Endodermal cell (in vitro differentiated cells): ENCODE measurements around the gene SEMA5B. TPM values are rescaled to one million over a fixed set of nuclear protein-coding genes. Genes with fewer than 3 reads are reported as not detected.
A peak's percentile ranks its signal among the peaks of the same experiment; 100 is the strongest.

Experiments
- DNase-seq: peaks from one replicate; pipeline ENCODE4 v3.0.0-alpha.2; 2017
- H3K27ac ChIP-seq: 2 replicates; pipeline ENCODE4 v1.5.1; 2013; ENCODE audit warnings: mild to moderate bottlenecking, low read depth, low read length, moderate library complexity
- H3K27me3 ChIP-seq: 2 replicates; pipeline ENCODE4 v1.6.1; 2013; ENCODE audit warnings: mild to moderate bottlenecking, low read length, moderate library complexity; ENCODE audit not compliant: insufficient read depth, control insufficient read depth, poor library complexity, severe bottlenecking
- H3K36me3 ChIP-seq: 2 replicates; pipeline ENCODE4 v1.7.0; 2013; ENCODE audit warnings: mild to moderate bottlenecking, low read length, moderate library complexity; ENCODE audit not compliant: control insufficient read depth, insufficient read depth
- H3K4me1 ChIP-seq: one replicate; pipeline ENCODE4 v1.7.0; 2013; ENCODE audit warnings: low read length; ENCODE audit not compliant: control insufficient read depth, insufficient read depth
- H3K4me3 ChIP-seq: 2 replicates; pipeline ENCODE4 v1.5.1; 2013; ENCODE audit warnings: mild to moderate bottlenecking, low read length, moderate library complexity
- H3K9ac ChIP-seq: 2 replicates; pipeline ENCODE4 v1.6.1; 2013; ENCODE audit warnings: mild to moderate bottlenecking, low read length, moderate library complexity; ENCODE audit not compliant: poor library complexity, severe bottlenecking; ENCODE audit errors: extremely low read depth
- H3K9me3 ChIP-seq: 2 replicates; pipeline ENCODE4 v1.6.1; 2013; ENCODE audit warnings: mild to moderate bottlenecking, low read length, moderate library complexity; ENCODE audit not compliant: control insufficient read depth
- H3K27ac Mint-ChIP-seq: 2 replicates; pipeline ENCODE4 v1.8.0; 2020; ENCODE audit warnings: mixed read lengths
- H3K27me3 Mint-ChIP-seq: 2 replicates; pipeline ENCODE4 v1.8.0; 2021; ENCODE audit warnings: mild to moderate bottlenecking, mixed read lengths; ENCODE audit not compliant: insufficient read depth
- H3K36me3 Mint-ChIP-seq: 2 replicates; pipeline ENCODE4 v1.8.0; 2020; ENCODE audit warnings: low read depth, mixed read lengths
- H3K4me1 Mint-ChIP-seq: 2 replicates; pipeline ENCODE4 v1.8.0; 2020; ENCODE audit warnings: mixed read lengths
- H3K4me3 Mint-ChIP-seq: 2 replicates; pipeline ENCODE4 v1.8.0; 2020; ENCODE audit warnings: mild to moderate bottlenecking, moderate library complexity, mixed read lengths
- H3K9me3 Mint-ChIP-seq: 2 replicates; pipeline ENCODE4 v1.8.0; 2020; ENCODE audit warnings: mild to moderate bottlenecking, mixed read lengths
- whole genome bisulfite sequencing, 2 experiments: methylation state at CpG; one replicate each; pipeline versions ENCODE4 v1.1.5 to v1.1.7; 2013; ENCODE audit warnings: missing lambda C conversion rate in 2 of 2, mixed read lengths in 1 of 2; ENCODE audit not compliant: insufficient coverage in 1 of 2, insufficient read length in 1 of 2; 5-methylcytosine and 5-hydroxymethylcytosine counted together
- total RNA-seq, 2 donors: library from RNA; stranded (reverse); fragmentation: NEBNext Ultra II Directional in 1 of 2; extraction: Animal tissue kit (Norgen Biotek cat#: 25700) in 1 of 2; gene quantifications; 2 replicates in 1 of 2; 3 replicates in 1 of 2; pipeline ENCODE4 v1.2.1, GENCODE V29; 2021
- TF ChIP-seq, protein P1 (sequence below): fragments of 200-600 bp; sonication (generic); conservative IDR thresholded peaks from 2 replicates; pipeline ENCODE4 v1.5.0; 2021; ENCODE audit warnings: antibody characterized with exemption, mild to moderate bottlenecking

SEMA5B gene
- total RNA-seq, 2 donors from 2014 or later: 37.3 to 45.8 TPM

DNA sequence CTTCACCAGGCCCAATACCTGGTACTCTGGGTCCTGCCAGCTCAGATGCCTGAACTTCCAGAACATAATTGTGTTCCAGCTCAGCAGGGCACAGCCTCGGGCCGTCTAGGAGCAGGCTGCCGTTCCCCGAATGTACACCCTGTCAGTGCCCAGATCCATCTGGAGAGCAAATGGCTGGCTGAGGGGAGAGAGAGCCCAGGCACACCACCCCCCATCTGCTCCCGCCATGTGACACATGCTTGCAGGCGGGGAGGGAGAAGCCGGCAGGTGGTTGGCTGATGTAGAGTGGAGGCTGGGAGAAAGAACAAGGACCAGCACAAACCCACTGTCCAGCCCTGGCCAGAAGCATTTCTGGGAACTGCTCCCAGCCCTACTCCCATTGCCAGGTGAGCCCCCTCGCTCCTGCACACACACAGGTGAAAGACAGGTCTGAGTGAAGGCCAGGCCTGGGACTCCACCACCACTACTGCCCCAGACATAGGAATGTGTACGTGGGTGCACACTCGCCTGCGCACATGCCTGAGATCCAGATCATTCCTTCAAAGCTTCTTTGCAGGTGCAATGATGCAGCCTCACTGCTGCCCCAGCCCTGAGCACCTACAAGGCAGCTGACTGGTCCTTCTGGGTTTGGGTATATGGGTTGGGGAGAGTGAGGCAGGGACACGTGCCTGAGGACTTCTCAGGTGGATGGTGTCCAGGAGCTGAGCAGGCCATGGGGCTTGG lies 53.5 kb downstream of the SEMA5B start:
- DNase-seq: no peak
- no peak overlapping the region for H3K27ac ChIP-seq
- TF ChIP-seq, protein P1, sequence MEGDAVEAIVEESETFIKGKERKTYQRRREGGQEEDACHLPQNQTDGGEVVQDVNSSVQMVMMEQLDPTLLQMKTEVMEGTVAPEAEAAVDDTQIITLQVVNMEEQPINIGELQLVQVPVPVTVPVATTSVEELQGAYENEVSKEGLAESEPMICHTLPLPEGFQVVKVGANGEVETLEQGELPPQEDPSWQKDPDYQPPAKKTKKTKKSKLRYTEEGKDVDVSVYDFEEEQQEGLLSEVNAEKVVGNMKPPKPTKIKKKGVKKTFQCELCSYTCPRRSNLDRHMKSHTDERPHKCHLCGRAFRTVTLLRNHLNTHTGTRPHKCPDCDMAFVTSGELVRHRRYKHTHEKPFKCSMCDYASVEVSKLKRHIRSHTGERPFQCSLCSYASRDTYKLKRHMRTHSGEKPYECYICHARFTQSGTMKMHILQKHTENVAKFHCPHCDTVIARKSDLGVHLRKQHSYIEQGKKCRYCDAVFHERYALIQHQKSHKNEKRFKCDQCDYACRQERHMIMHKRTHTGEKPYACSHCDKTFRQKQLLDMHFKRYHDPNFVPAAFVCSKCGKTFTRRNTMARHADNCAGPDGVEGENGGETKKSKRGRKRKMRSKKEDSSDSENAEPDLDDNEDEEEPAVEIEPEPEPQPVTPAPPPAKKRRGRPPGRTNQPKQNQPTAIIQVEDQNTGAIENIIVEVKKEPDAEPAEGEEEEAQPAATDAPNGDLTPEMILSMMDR: no peak
- Mint-ChIP-seq H3K27me3 (no peaks in the 10 kb centered on the region), H3K27ac (peak overlapping the region; percentile 74), H3K4me1 (peaks cover 48% of the 10 kb centered on the region), H3K9me3 (no peaks in the 10 kb centered on the region), H3K36me3 (no peaks in the 10 kb centered on the region), H3K4me3 (no peak overlapping the region)
- no peak overlapping the region for H3K4me3 ChIP-seq
- peaks cover 4% of the 10 kb centered on the region for H3K36me3 ChIP-seq
- H3K4me1 ChIP-seq: peaks cover 25% of the 10 kb centered on the region
- H3K27me3 ChIP-seq: no peaks in the 10 kb centered on the region
- H3K9ac ChIP-seq: no peak overlapping the region
- H3K9me3 ChIP-seq: no peaks in the 10 kb centered on the region
- 84 to 86% methylated on average over 6 to 12 of the region's 12 CpGs for WGBS, 2 experiments

DNA sequence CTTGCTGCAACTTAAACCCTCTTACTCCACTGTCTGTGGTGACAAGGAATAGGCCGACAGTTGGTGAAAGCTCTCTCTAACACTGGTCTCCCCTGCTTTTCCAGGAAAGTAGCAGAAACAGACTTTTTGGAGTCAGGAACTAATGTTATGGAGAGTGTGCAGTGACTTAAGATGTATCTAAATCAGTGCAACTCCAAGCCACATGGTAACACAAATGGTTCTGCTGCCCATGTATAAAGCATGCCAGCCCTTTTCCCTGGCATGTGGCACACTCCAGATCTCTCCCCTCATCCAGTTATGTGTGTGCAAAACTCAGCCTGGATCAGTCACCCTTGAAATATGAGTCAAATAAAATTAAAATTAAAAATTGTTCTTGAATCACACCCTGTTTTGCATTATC lies 55.4 kb downstream of the SEMA5B start:
- Mint-ChIP-seq H3K4me3 (no peak overlapping the region), H3K4me1 (peaks cover 32% of the 10 kb centered on the region), H3K27me3 (no peaks in the 10 kb centered on the region), H3K36me3 (peaks cover 3% of the 10 kb centered on the region), H3K27ac (no peak overlapping the region), H3K9me3 (no peaks in the 10 kb centered on the region)
- TF ChIP-seq, protein P1: no peak
- H3K27me3 ChIP-seq: no peaks in the 10 kb centered on the region
- peaks cover 4% of the 10 kb centered on the region for H3K36me3 ChIP-seq
- H3K4me3 ChIP-seq: no peak overlapping the region
- H3K9ac ChIP-seq: no peak overlapping the region
- peaks cover 25% of the 10 kb centered on the region for H3K4me1 ChIP-seq
- H3K27ac ChIP-seq: no peak overlapping the region
- no peaks in the 10 kb centered on the region for H3K9me3 ChIP-seq
- DNase-seq: no peak
- WGBS, 2 experiments: 100% methylated on average over 1 of the region's 1 CpG; no CpG with 5 or more reads in 1 of the 2 experiments

DNA sequence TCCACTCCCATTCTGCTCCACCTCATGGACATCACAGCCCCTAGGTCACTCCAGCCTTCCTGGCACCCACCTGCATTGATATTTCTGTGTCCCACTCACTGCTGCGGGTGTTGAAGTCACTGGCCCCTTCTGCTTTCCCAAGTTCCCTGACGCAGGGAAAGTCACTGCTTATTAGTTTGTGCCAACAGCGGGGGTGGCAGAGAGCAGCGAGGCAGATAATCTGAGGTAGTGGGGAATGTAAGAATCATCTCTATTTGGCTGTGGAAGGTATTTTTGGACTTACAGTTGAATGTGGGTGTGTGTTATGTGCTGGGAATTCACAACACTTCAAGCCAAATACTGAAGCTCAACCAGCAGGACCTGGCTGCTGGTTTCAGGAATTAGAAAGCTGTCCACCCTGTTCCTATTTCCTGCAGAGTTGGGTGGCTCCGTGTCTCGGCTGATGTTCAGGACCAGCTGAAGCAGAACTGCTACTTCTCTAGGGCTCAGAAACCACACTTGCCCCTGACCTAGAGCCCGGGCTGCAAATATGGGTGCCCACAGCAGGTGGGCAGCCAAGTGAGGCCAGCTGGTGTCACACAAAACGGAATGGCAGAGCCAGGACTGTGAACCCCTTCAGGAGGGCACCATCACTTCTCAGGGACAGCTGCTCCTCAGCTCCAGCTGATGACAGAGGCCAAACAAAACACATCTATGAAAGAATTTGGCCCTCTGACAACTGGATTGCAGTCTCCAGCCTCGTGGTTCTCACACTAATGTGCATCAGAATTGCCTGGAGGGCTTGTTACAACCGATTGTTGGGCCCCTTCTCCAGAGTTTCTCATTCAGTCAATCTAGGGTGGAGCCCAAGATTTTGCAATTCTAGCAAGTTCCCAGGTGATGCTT lies 57.7 kb downstream of the SEMA5B start:
- Mint-ChIP-seq H3K4me1 (peaks cover 23% of the 10 kb centered on the region), H3K4me3 (no peak overlapping the region), H3K36me3 (peaks cover 4% of the 10 kb centered on the region), H3K9me3 (no peaks in the 10 kb centered on the region), H3K27me3 (no peaks in the 10 kb centered on the region), H3K27ac (no peak overlapping the region)
- WGBS, 2 experiments: 86 to 90% methylated on average over 8 to 10 of the region's 10 CpGs
- TF ChIP-seq, protein P1: no peak
- Histone ChIP-seq H3K4me3 (no peak overlapping the region), H3K9me3 (no peaks in the 10 kb centered on the region), H3K9ac (no peak overlapping the region), H3K27ac (no peak overlapping the region), H3K4me1 (peaks cover 11% of the 10 kb centered on the region), H3K36me3 (peaks cover 4% of the 10 kb centered on the region), H3K27me3 (no peaks in the 10 kb centered on the region)
- no peak for DNase-seq
